Stimulated activated CD8-positive, alpha-beta memory T cell treated with anti-CD3 and anti-CD28 coated beads, Interleukin-15, amount 100 ng/mL, for 1 hour (primary cell): ENCODE data around the gene PIP4K2A.

Experiments
- DNase-seq: peaks from one replicate; pipeline ENCODE4 v3.0.0-alpha.2; 2020; ENCODE audit warnings: low read depth

PIP4K2A gene

GRCh38 chr10:22666287-22667092 is 47.9 kb downstream of the PIP4K2A start:
- no peak for DNase-seq

DNA sequence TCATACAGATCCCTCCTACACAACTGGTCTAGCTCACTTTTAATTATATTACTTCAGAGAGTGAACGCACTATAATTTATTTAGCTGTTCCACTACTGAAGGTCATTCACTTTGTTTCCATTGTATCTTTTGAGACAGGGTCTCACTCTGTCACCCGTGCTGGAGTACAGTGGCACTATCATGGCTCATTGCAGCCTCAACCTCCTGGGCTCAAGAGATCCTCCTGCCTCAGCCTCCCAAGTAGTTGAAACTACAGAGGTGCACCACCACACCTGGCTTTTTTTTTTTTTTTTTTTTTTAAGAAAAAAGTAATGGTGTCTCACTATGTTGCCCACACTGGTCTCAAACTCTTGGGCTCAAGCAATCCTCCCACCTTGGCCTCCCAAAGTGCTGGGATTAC is 49.0 kb downstream of the PIP4K2A start:
- no peak for DNase-seq

- DNase-seq = no peak
Observed at GRCh38 chr10:22662733-22663330, 51.5 kb downstream of the PIP4K2A start.

DNA sequence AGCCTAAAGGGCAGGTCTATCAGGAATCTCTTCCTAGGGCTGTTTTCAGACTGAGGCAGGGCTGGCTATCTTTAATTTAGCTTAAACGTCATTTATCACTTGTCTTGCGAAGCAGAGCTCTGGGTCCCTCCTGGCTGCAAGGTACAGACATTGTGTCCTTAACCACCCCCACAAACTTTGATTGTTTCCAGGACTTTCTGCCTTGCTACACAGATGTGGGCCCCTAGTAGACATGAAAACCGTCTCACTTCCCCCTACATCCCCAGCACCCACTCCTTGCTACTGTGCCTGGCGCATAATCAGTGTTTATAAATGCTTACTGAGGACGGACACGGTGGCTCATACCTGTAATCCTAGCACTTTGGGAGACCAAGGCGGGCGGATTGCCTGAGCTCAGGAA is 54.5 kb downstream of the PIP4K2A start:
- DNase-seq = no peak

DNA sequence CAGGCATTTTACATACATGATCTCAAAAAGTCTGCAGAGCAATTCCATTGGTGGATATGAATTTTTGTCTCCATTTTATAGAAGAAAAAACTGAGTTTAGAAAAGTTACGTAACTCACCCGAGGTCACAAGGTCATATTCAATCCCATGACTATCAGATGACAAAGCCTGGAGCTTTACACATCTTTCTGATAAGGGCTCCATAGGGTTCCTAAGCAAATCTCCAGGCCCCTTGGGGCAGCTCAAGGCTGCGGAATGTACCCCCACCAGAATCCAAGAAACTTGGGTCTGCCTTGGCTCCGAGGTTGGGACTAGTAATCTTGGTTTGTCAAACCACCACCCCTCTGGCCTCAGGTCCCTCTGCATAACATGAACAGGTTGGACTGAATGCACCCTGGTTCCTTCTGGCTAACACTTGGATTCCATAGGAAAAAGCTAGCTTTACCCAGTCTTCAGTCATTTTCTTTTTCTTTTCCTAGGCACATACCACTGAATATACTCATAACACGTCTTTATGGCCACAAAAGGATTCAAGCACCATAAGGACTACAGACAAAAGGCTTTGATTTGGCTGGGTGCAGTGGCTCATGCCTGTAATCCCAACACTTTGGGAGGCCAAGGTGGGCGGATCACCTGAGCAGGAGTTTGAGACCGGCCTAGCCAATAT is 55.5 kb downstream of the PIP4K2A start:
- DNase-seq = no peak

DNA sequence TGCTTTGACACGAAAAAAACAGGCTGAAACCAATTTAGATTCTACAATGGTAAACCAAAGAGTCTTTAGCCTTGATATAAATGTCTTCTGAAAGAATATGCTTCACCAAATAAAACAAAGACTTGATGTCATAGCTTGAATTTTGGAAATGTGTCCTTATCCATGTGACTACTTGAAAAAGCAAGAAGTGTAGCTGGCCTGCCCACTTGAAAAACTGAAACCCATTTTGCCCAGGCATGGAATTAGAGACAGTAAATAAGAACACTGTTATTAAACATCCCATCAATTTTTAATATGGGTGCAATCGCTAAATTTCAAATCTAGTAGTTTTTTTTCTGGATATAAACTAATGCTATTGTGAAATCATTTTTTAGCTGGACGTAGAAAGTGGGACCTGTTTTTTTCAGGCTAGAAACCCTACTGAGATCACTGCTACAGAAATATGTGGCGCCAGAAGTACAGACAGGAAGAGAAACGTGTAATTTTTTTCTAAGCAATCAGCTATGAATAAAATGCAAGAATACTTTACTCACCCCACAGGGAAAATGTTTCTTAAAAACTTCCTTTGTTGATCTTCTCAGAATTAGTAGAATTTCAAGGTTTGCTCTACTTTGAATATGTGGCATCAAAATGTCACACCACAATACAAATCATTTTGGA is 56.7 kb downstream of the PIP4K2A start:
- no peak for DNase-seq

- no peak for DNase-seq
Observed at GRCh38 chr10:22657024-22657423, 57.4 kb downstream of the PIP4K2A start.

DNA sequence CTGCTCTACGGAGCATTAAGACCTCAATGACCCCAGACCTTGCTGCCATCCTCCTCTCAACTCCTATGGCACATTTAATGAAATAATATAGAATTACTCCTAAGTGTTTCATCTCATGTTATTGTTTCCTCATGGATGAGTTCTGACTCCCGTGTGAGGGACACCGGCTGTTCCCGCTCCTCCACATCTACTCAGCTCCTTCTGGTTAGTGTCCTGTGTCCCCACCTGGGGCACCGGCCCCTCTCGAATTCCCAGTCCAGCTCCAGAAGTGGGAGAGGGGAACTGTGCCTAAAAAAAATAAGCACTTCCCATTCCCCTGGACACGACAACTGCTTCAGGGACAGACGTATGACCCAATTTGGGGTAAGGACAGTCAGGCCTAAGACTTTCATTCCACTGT is 58.3 kb downstream of the PIP4K2A start:
- DNase-seq = no peak

DNA sequence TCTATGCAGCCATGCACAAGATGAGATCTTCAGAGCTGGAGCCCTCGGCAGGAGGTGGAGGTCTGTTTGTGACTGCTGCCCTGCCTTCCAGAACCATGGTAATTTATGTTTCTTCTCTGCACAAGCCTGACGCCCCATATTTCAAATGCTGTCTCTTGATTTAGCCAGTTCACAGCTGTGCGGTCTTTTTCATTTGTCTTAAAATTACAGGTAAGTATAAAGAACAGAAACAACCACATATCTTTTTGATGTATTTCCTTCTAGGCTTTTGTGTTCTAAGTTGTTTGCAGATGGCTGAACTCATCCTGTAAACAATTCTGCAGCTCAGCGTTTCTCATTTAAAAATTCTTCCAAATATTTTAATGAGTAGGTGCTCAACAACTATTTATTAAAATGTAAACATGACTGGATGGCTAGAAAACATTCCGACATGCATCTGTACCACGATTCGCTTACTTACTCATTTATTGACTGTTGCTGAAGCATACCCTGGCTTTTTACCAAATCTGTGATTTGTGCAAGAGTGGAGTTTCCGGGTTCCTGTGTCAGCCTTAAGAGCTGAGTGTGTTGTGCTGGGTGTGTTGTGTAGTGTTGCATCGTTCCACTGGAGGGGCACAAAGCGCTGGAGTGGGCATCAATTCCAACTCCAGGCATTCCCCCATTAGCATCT is 58.9 kb downstream of the PIP4K2A start:
- no peak for DNase-seq

- DNase-seq = no peak
Observed at GRCh38 chr10:22652988-22653481, 61.3 kb downstream of the PIP4K2A start.

DNA sequence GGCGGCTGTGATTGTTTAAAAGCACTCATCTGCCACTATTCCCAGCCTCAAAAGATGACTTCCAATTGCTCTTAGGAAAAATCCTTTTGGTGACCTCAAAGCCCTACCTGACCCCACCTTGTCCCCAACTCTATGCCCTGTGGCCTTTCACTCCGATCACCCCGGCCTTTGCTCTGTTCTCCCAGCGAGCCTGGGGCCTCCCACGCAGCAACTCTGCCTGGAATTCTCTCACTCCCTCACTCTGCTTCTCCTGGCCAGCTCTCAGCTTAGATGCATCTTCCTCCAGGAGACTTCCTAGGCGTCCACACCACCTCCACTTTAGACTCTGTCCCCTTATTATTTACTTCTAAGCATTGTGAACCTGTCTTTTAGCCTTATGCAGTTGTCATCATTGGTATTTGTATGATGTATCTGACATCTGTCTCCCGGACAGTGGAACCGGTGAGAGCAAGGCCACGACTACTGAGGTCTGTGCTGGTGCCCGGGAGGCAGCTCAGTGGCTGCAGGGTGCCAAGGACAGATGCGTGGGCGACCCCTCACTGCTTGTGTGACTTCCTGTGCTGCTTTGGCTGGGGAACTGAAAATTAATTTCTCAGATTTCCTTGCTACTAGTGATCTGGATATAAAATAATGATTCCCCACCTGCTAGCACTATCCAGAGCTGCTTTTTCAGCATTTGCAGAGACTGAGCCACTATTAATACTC is 63.0 kb downstream of the PIP4K2A start:
- no peak for DNase-seq

DNA sequence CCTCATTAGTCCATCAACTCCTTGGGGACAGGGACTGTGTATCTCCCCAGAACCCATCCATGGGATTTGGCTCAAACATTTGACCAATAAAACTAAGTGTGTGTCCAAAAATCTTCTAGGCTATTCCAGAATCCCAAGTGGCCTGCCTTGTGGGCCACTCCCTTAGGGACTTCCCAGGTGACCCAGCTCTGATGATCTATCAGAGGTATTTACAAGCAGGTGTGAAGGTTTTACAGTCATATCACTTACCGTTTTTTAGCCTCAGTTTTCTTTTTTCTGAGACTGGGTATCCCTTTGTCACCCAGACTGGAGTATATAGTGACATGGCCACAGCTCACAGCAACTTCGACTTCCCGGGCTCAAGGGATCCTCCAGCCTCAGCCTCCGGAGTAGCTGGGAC is 64.4 kb downstream of the PIP4K2A start:
- DNase-seq = no peak

DNA sequence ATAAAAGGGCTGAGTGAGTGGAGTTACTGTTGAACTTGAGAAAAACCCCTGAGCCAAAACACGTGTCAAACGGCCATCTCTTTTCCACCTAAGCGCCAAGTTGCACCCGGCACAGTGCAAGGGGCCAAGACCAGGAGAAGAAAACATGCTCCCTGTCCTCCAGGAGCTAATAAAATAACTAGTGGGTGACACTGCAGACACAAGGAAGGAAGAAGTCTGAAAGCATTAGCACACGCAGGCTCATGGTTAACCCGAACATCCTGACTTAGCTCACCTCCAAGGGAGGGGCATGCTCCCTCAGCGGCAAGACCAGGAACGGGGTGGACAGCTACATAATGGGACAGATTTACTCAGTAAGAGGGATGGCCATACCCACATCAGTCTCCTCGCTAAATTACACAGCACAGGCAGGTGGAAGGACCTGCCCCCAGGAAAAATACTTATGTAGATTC is 65.0 kb downstream of the PIP4K2A start:
- no peak for DNase-seq

DNA sequence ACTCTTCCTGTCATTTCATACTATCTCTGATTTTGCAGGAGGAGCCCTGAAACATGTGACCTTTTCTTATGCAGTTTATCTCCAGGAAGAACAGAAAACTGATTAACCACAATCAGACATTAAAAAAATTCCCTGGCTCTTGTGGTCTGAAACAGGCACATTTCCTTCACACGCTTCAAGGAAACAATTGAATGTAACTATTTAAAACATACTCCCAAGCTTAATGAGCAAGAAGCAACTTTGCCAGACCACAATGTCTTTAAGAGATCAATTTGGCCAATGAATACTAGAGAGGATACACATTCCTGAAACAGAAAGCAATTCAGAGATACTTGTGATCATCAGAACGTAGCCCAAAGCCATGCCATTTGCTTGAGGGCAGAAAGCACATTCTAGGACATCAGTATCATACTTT is 65.8 kb downstream of the PIP4K2A start:
- no peak for DNase-seq

DNA sequence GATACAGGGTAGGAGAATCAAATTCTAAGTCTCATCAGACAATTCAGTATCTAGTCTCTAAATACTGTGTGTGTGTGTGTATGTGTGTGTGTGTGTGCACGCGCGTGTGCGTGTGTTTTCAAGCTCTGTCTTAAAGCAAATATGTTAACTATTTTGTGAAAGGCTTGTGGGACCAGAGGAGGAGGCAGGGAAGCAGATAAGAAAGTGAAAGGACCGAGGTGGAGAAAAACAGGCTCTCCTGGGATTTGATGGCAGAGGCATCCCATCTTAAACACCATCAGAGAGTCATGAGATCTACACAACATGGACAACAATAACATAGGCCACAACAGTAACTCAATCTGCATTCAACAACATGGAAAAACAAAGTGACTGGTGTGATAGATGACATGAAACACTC is 67.1 kb downstream of the PIP4K2A start:
- DNase-seq = no peak

DNA sequence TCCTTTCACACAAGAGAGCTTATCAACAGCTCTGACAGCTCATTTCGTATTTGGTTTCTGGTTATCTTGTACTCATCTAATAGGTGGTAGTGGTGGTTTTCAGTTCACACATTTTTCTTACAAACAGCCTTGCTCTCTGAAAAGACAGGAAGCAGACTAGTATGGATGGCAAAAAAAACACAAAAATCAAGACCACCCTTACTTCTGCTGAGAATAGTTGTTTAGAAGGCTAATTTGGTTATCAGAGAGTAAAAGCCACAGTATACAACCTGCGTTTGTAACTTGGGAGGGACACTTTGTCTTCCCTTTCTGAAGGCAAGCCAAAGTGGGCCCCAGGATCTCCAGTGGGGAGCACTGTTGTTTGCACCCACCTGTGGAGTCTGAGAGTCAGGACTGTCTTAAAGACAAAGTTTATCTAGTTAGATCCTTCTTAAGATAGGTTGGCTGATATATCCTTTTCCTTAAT is 68.0 kb downstream of the PIP4K2A start:
- DNase-seq = no peak

- DNase-seq = no peak
Observed at GRCh38 chr10:22644222-22644621, 70.2 kb downstream of the PIP4K2A start.

DNA sequence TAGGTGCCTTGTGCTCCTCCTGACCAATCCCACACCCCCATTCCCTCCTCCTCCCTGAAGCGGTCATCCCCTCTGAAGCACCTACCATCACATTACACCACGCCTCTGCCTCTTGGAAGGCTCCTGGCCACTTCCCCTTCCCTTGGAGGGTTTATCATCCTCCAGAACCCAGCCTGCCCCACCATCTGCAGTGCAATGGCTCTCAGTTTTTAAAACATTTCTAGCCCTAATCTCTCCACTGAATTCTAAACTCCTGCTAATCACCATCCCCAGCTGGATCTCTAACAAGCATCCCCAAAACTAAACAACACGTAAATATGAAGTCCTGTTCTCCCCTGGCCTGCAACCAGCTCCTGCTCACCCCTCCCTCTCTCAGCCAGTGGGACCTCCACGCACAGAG is 70.6 kb downstream of the PIP4K2A start:
- DNase-seq = no peak

DNA sequence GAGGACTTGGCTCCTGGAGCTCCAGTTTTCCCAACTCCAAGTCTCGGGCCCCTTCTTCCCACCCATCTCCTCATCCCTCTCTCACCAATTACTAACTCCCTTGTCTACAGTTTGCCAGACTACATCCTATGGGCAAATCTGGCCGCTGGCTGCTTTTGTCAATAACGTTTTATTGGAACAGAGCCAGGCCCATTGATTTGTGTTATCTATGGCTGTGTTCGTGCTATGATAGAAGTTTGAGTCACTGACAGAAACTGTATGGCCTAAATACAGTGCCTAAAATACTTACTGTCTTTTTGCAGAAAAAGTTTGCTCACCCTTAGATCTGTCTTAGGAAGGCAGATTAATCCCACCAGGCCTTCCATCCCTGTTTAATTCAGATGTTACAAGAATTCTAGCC is 71.3 kb downstream of the PIP4K2A start:
- no peak for DNase-seq

DNA sequence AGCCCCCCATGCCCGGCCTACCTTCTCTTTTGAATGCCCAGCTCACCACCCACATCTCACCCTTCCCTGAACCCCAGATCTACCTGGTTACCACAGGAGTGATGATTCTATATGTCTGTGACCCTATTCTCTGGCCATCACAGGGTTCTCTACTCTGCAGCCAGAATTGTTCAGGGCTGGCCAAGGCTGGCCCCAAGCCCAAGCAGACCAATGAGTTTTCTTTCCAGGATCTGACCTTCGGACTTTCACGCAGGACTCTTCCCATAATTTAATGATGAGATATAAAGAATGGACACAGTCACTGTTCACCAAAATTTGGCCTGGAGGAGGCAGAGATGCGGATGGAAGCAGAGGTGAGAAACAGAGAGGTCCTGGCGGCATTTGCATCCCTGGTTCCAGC is 72.6 kb downstream of the PIP4K2A start:
- DNase-seq = no peak

- no peak for DNase-seq
Observed at GRCh38 chr10:22640359-22640758, 74.0 kb downstream of the PIP4K2A start.
